GM13977 (cell line): ENCODE results near the gene WASHC2C.
"Not testable (repeated sequence)": the region's sequence is repeated elsewhere in the genome, so short reads cannot be mapped to it uniquely, and the experiment has no call there.

Experiments used
- DNase-seq: peaks from one replicate; pipeline ENCODE4 v3.0.0; 2012; ENCODE audit warnings: low spot score
- CTCF ChIP-seq: IDR thresholded peaks from 2 replicates; pipeline ENCODE4 v1.5.1; 2012; ENCODE audit warnings: mild to moderate bottlenecking, control low read depth; ENCODE audit not compliant: insufficient read depth; ENCODE audit errors: extremely low read depth, missing control alignments
- in situ Hi-C: fragments of 300-500 bp; cut with MboI; formaldehyde crosslinking; loops from one replicate; pipeline ENCODE4 v1.12.0; 2022; ENCODE audit warnings: low sequenced_read_pairs, low pct_unique_long_range_greater_than_20kb, mixed read lengths, inconsistent platforms; ENCODE audit not compliant: unreplicated experiment

Gene WASHC2C

GRCh38 chr10:45726703-45727420 lies at the start of gene WASHC2C:
TSS of gene WASHC2C (plus strand) at chr10:45727266. CDS start at chr10:45727318, 52 bp downstream.
- peak; percentile 65 for DNase-seq

GRCh38 chr10:45678467-45678866 lies 48.6 kb upstream of the WASHC2C start:
- in situ Hi-C loops = loop anchor here (10.0 kb wide), 1 partner anchor 214 kb away; no protein-coding TSS in a partner anchor
- DNase-seq = not testable (repeated sequence)

More at GRCh38 chr10:45726703-45727420, at the start of gene WASHC2C:
- in situ Hi-C loops = not testable (repeated sequence)

GRCh38 chr10:45710200-45710796 lies 16.8 kb upstream of the WASHC2C start:
- DNase-seq, in situ Hi-C loops: not testable (repeated sequence)

GRCh38 chr10:45711223-45711622 lies 15.8 kb upstream of the WASHC2C start:
- DNase-seq, in situ Hi-C loops: not testable (repeated sequence)

GRCh38 chr10:45717053-45717452 lies 10.0 kb upstream of the WASHC2C start:
- in situ Hi-C loops, DNase-seq: not testable (repeated sequence)

- DNase-seq, in situ Hi-C loops: not testable (repeated sequence)
Measured at GRCh38 chr10:45717642-45718041, 9.4 kb upstream of the WASHC2C start.

- DNase-seq, in situ Hi-C loops: not testable (repeated sequence)
Measured at GRCh38 chr10:45721503-45721902, 5.6 kb upstream of the WASHC2C start.

- DNase-seq, in situ Hi-C loops: not testable (repeated sequence)
Measured at GRCh38 chr10:45723851-45724250, 3.2 kb upstream of the WASHC2C start.

GRCh38 chr10:45727421-45727965 lies 427 bp downstream of the WASHC2C start:
- DNase-seq, in situ Hi-C loops: not testable (repeated sequence)

GRCh38 chr10:45734449-45734848 lies 7.4 kb downstream of the WASHC2C start:
- not testable (repeated sequence) for DNase-seq

GRCh38 chr10:45734867-45735266 lies 7.8 kb downstream of the WASHC2C start:
- DNase-seq, in situ Hi-C loops: not testable (repeated sequence)
- peak; percentile 37 for TF ChIP-seq CTCF

More at GRCh38 chr10:45734449-45734848, 7.4 kb downstream of the WASHC2C start:
- in situ Hi-C loops = not testable (repeated sequence)

- DNase-seq, in situ Hi-C loops: not testable (repeated sequence)
Measured at GRCh38 chr10:45741559-45741958, 14.5 kb downstream of the WASHC2C start.

GRCh38 chr10:45742014-45742413 lies 14.9 kb downstream of the WASHC2C start:
- in situ Hi-C loops = not testable (repeated sequence)

GRCh38 chr10:45751141-45751540 lies 24.1 kb downstream of the WASHC2C start:
- in situ Hi-C loops, DNase-seq: not testable (repeated sequence)

More at GRCh38 chr10:45742014-45742413, 14.9 kb downstream of the WASHC2C start:
- not testable (repeated sequence) for DNase-seq

GRCh38 chr10:45752210-45752609 lies 25.1 kb downstream of the WASHC2C start:
- in situ Hi-C loops, DNase-seq: not testable (repeated sequence)

- DNase-seq = not testable (repeated sequence)
Measured at GRCh38 chr10:45753979-45754495, 27.0 kb downstream of the WASHC2C start.

GRCh38 chr10:45755083-45755482 lies 28.0 kb downstream of the WASHC2C start:
- in situ Hi-C loops, DNase-seq: not testable (repeated sequence)

More at GRCh38 chr10:45753979-45754495, 27.0 kb downstream of the WASHC2C start:
- in situ Hi-C loops = not testable (repeated sequence)
